Astrocyte (in vitro differentiated cells and primary cell): ENCODE results near the gene SIRT2.

Source experiments
- CTCF ChIP-seq: IDR thresholded peaks from 2 replicates; pipeline ENCODE4 v1.5.1; 2011; ENCODE audit warnings: low read depth, mild to moderate bottlenecking, inconsistent platforms, low read length, moderate library complexity; ENCODE audit not compliant: insufficient read depth
- EZH2 ChIP-seq: IDR thresholded peaks from 2 replicates; pipeline ENCODE4 v1.6.1; 2012; ENCODE audit warnings: mild to moderate bottlenecking, low read length, inconsistent platforms; ENCODE audit not compliant: insufficient read depth

- TF ChIP-seq CTCF (no peak), EZH2 (no peak)
These were observed 43.2 kb upstream of the SIRT2 start for GRCh38 chr19:38942471-38943181.
